A673 (cell line): ENCODE results near the gene COL4A1. TPM values are rescaled to one million over a fixed set of nuclear protein-coding genes. Genes with fewer than 3 reads are reported as not detected.

ENCODE experiments used
- BruUV-seq: library from RNA; stranded (reverse); fragments of 400-500 nt; replicated peaks from 2 replicates; lab custom pipeline; 2021; lab: Mats Ljungman, UMichigan
- CTCF ChIA-PET: fragments of 300-600 bp; sonication (Branson Sonifier 250); formaldehyde crosslinking; loops from one replicate; lab custom pipeline; 2022; ENCODE audit warnings: antibody characterized with exemption; lab: Charles Lee
- POLR2A ChIA-PET: fragments of 300-600 bp; sonication (Branson Sonifier 250); formaldehyde crosslinking; loops from one replicate; lab custom pipeline; 2022; ENCODE audit warnings: antibody characterized with exemption; ENCODE audit not compliant: low non-redundant PET; lab: Charles Lee
- DNase-seq: peaks from one replicate; pipeline ENCODE4 v3.0.0-alpha.2; 2015; ENCODE audit warnings: low spot score
- H3K27ac ChIP-seq: fragments of 200-600 bp; sonication (generic); 2 replicates; pipeline ENCODE4 v1.5.1; 2016; ENCODE audit warnings: mixed run types, low read depth, mild to moderate bottlenecking, mixed read lengths, antibody characterized with exemption, low read length; ENCODE audit not compliant: poor library complexity, severe bottlenecking
- H3K27me3 ChIP-seq: fragments of 200-600 bp; sonication (generic); replicated peaks from 2 replicates; pipeline ENCODE4 v1.6.1; 2017; ENCODE audit warnings: mixed run types, low read depth, mild to moderate bottlenecking, mixed read lengths, antibody characterized with exemption, low read length; ENCODE audit not compliant: insufficient read depth, poor library complexity
- H3K36me3 ChIP-seq: fragments of 200-600 bp; sonication (generic); 2 replicates; pipeline ENCODE4 v1.6.1; 2016; ENCODE audit warnings: mixed run types, mild to moderate bottlenecking, mixed read lengths, antibody characterized with exemption, low read length; ENCODE audit not compliant: insufficient read depth, poor library complexity, severe bottlenecking
- H3K4me1 ChIP-seq: fragments of 200-600 bp; sonication (generic); 2 replicates; pipeline ENCODE4 v1.6.1; 2017; ENCODE audit warnings: mixed run types, mild to moderate bottlenecking, mixed read lengths, antibody characterized with exemption, low read length; ENCODE audit not compliant: insufficient read depth, poor library complexity, severe bottlenecking
- H3K4me3 ChIP-seq: fragments of 200-600 bp; sonication (generic); 2 replicates; pipeline ENCODE4 v1.5.1; 2016; ENCODE audit warnings: low read depth, mixed run types, mild to moderate bottlenecking, mixed read lengths, low read length; ENCODE audit not compliant: poor library complexity, severe bottlenecking
- H3K9me3 ChIP-seq: fragments of 200-600 bp; sonication (generic); 2 replicates; pipeline ENCODE4 v1.6.1; 2016; ENCODE audit warnings: mixed run types, low read depth, mild to moderate bottlenecking, mixed read lengths, antibody characterized with exemption, low read length; ENCODE audit not compliant: poor library complexity, severe bottlenecking
- EZH2 ChIP-seq: fragments of 200-600 bp; sonication (generic); IDR thresholded peaks from 2 replicates; pipeline ENCODE4 v1.6.1; 2017; ENCODE audit warnings: borderline replicate concordance, low read depth, mild to moderate bottlenecking, mixed read lengths, antibody characterized with exemption, low read length; ENCODE audit not compliant: poor library complexity, severe bottlenecking
- intact Hi-C: fragments of 100-400 bp; cut with micrococcal nuclease; formaldehyde crosslinking; loops from one replicate; pipeline ENCODE4 v1.10.0; 2022; ENCODE audit not compliant: unreplicated experiment
- microRNA-seq: library from miRNA; unstranded; fragments of <30 nt; microRNA quantifications from one replicate; pipeline ENCODE4 v1.2.0, GENCODE V29; 2021
- total RNA-seq: library from RNA; stranded (reverse); gene quantifications from 2 replicates; pipeline ENCODE4 v1.2.3, GENCODE V29; 2021
- TF ChIP-seq, protein P1 (sequence below): fragments of 300-800, 200-600 bp; sonication (generic); conservative IDR thresholded peaks from 2 replicates; pipeline ENCODE4 v1.5.1; 2017; ENCODE audit warnings: low read depth, mild to moderate bottlenecking, antibody characterized with exemption, low read length, moderate library complexity, mixed read lengths

The COL4A1 gene
- total RNA-seq, 1 experiment from 2014 or later, result 83.9 TPM

DNA sequence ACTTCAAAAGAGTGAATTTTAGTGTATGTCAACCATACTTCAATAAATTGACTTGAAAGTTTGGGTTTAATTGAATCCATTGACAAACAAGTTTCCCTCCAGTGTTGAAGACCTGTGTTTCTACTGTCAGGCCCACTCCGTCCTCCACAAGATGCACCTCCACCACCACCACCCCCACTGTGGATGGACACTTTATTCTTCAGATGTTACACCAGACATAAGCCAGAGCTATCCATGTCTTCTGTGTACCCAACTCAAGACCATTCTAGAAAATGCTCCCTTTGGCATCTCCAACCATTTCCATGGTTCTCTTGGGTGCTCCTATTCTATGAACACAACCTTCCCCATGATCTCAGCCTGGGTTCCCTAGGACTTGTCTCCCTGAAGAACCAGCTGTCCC lies 207.0 kb downstream of the COL4A1 start:
- Histone ChIP-seq H3K4me3 (no peak overlapping the region), H3K4me1 (no peaks in the 10 kb centered on the region), H3K27me3 (no peaks in the 10 kb centered on the region), H3K27ac (no peak overlapping the region), H3K9me3 (peaks cover 6% of the 10 kb centered on the region), H3K36me3 (no peaks in the 10 kb centered on the region)
- CTCF ChIA-PET, result no interaction called here
- TF ChIP-seq EZH2, result no peak
- TF ChIP-seq, protein P1, sequence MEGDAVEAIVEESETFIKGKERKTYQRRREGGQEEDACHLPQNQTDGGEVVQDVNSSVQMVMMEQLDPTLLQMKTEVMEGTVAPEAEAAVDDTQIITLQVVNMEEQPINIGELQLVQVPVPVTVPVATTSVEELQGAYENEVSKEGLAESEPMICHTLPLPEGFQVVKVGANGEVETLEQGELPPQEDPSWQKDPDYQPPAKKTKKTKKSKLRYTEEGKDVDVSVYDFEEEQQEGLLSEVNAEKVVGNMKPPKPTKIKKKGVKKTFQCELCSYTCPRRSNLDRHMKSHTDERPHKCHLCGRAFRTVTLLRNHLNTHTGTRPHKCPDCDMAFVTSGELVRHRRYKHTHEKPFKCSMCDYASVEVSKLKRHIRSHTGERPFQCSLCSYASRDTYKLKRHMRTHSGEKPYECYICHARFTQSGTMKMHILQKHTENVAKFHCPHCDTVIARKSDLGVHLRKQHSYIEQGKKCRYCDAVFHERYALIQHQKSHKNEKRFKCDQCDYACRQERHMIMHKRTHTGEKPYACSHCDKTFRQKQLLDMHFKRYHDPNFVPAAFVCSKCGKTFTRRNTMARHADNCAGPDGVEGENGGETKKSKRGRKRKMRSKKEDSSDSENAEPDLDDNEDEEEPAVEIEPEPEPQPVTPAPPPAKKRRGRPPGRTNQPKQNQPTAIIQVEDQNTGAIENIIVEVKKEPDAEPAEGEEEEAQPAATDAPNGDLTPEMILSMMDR, result no peak
- intact Hi-C loops, result loop anchor here (10.0 kb wide), 1 partner anchor 955 kb away; no protein-coding TSS in a partner anchor
- no peak for DNase-seq
- no TSS peak for BruUV-seq
- POLR2A ChIA-PET, result no interaction called here

Small RNA genes within 50 kb of the gene (microRNA-seq; reads per million reads assigned to microRNA genes)
- gene MIR8073, result not detected

Other genes with a start within 250 kb of the COL4A1 start
- 184 and 193 TPM in 2 replicates for gene COL4A2, start 127 bp upstream of the COL4A1 start, total RNA-seq